ENCODE results near the gene ZRANB3. TPM values are rescaled to one million over a fixed set of nuclear protein-coding genes. Genes with fewer than 3 reads are reported as not detected.

Gene ZRANB3
- total and polyA plus RNA-seq, 2 of the 13 experiments (the other 11 are each of a cell fraction or from before 2014, with no cell fraction given), result 5.8 to 25.2 TPM

DNA sequence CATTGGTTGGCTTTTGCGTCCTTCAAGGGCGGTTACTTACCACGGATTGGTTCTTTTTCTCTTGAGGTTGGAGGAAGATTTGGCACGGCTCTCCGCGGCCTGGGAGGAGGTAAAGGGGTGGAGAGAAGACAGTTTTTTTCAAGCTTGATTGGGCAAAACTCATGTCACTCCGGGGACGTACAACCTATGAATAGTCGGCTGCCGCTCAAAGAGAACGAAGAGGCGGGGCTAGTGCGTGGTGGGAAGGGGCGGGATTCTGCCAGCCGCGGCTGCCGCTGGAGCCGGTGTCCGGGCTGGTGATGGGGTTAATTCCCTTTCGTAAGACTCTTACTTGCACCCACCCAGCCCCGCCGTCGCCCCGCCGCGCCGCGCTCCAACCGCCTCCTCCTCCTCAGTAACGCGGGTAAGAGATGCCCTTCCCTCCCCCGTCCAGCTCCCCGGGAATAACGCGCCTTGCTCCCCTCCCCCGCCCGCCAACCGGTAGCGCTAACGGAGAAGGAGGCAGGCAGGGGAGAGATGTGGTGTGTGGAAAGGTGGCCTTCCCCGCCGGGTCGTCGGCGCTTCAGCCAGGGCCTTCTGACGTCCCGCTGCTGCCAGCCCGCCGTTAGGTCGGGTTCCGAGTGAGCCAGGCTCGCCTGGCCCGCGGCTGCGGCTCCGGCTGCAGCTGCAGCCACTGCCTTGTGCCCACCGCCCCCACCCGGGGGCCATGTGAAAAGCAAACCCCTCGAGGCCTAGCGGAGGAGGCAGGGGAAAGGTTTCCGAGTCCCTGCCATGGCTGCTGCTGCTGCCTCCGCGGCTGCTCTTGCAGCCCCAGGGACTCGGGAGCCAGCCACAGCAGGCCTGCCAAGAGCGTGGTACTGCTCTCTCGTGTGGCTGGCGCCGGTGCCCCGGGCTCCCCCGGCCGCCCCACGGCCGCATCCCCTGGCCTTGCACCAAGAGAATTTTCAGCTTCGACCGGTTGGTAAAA lies 496 bp upstream of the ZRANB3 start, which contains the start of gene R3HDM1 (continued):
- TF ChIP-seq ZNF382 (CRISPR knock-in tag; IDR thresholded peaks at IDR 0.05; ENCODE audit: borderline replicate concordance) (no peak), PHF5A (CRISPR knock-in tag; IDR thresholded peaks at IDR 0.05; ENCODE audit: low read depth, unreplicated experiment) (no peak), RBM39 (IDR thresholded peaks at IDR 0.05; ENCODE audit: low read depth, low read length, poor library complexity, severe bottlenecking) (peak; percentile 87), JDP2 (CRISPR knock-in tag; IDR thresholded peaks at IDR 0.05; ENCODE audit: borderline replicate concordance) (no peak), ARNT2 (CRISPR knock-in tag; IDR thresholded peaks at IDR 0.05; ENCODE audit: low read depth) (no peak), RFX1 (IDR thresholded peaks at IDR 0.05) (no peak), MEIS2 (CRISPR knock-in tag; IDR thresholded peaks at IDR 0.05) (no peak), SMARCE1 (IDR thresholded peaks at IDR 0.05; ENCODE audit: borderline replicate concordance) (no peak), NCOA1 (CRISPR knock-in tag; IDR thresholded peaks at IDR 0.05) (peak; percentile 74; the same call in 1 of the 2 replicates), YEATS2 (CRISPR knock-in tag; IDR thresholded peaks at IDR 0.05; ENCODE audit: borderline replicate concordance) (no peak; the same call in 1 of the 2 replicates), ZNF780A (CRISPR knock-in tag; IDR thresholded peaks at IDR 0.05) (peak; percentile 67; the same call in 1 of the 2 replicates), KMT2A (CRISPR knock-in tag; IDR thresholded peaks at IDR 0.05) (peak; percentile 98), TP53 (CRISPR knock-in tag; conservative IDR thresholded peaks at IDR 0.05) (0 out of 2 replicates have a peak, but pooled peaks have one; percentile 52), GABPA (IDR thresholded peaks at IDR 0.05; ENCODE audit: low read depth, low read length) (no peak; the same call in 1 of the 2 replicates), GABPA (CRISPR knock-in tag; IDR thresholded peaks at IDR 0.05; ENCODE audit: low read depth) (no peak), SRSF1 (optimal IDR thresholded peaks at IDR 0.05; ENCODE audit: low read depth, low read length) (peak; percentile 12), ZNF550 (CRISPR knock-in tag; IDR thresholded peaks at IDR 0.05; ENCODE audit: borderline replicate concordance) (peak; percentile 85; the same call in 1 of the 2 replicates), BHLHE40 (IDR thresholded peaks at IDR 0.05; ENCODE audit: low read length) (no peak)
- TF ChIP-seq, protein P1, sequence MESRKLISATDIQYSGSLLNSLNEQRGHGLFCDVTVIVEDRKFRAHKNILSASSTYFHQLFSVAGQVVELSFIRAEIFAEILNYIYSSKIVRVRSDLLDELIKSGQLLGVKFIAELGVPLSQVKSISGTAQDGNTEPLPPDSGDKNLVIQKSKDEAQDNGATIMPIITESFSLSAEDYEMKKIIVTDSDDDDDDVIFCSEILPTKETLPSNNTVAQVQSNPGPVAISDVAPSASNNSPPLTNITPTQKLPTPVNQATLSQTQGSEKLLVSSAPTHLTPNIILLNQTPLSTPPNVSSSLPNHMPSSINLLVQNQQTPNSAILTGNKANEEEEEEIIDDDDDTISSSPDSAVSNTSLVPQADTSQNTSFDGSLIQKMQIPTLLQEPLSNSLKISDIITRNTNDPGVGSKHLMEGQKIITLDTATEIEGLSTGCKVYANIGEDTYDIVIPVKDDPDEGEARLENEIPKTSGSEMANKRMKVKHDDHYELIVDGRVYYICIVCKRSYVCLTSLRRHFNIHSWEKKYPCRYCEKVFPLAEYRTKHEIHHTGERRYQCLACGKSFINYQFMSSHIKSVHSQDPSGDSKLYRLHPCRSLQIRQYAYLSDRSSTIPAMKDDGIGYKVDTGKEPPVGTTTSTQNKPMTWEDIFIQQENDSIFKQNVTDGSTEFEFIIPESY (CRISPR knock-in tag; IDR thresholded peaks at IDR 0.05), result peak; percentile 20; the same call in 1 of the 2 replicates
- TF ChIP-seq, protein P2, sequence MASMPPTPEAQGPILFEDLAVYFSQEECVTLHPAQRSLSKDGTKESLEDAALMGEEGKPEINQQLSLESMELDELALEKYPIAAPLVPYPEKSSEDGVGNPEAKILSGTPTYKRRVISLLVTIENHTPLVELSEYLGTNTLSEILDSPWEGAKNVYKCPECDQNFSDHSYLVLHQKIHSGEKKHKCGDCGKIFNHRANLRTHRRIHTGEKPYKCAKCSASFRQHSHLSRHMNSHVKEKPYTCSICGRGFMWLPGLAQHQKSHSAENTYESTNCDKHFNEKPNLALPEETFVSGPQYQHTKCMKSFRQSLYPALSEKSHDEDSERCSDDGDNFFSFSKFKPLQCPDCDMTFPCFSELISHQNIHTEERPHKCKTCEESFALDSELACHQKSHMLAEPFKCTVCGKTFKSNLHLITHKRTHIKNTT (CRISPR knock-in tag; IDR thresholded peaks at IDR 0.05), result no peak
- TF ChIP-seq, protein P3, sequence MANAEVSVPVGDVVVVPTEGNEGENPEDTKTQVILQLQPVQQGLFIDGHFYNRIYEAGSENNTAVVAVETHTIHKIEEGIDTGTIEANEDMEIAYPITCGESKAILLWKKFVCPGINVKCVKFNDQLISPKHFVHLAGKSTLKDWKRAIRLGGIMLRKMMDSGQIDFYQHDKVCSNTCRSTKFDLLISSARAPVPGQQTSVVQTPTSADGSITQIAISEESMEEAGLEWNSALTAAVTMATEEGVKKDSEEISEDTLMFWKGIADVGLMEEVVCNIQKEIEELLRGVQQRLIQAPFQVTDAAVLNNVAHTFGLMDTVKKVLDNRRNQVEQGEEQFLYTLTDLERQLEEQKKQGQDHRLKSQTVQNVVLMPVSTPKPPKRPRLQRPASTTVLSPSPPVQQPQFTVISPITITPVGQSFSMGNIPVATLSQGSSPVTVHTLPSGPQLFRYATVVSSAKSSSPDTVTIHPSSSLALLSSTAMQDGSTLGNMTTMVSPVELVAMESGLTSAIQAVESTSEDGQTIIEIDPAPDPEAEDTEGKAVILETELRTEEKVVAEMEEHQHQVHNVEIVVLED (CRISPR knock-in tag; IDR thresholded peaks at IDR 0.05; ENCODE audit: borderline replicate concordance), result no peak
- TF ChIP-seq, protein P4, sequence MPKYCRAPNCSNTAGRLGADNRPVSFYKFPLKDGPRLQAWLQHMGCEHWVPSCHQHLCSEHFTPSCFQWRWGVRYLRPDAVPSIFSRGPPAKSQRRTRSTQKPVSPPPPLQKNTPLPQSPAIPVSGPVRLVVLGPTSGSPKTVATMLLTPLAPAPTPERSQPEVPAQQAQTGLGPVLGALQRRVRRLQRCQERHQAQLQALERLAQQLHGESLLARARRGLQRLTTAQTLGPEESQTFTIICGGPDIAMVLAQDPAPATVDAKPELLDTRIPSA (CRISPR knock-in tag; IDR thresholded peaks at IDR 0.05; ENCODE audit: borderline replicate concordance), result peak; percentile 84

All from HepG2 (cell line).